K562 (cell line): Measurements from ENCODE around the gene FMNL2.

ENCODE experiments used
- CGGBP1 ChIP-seq: fragments of 250-450 bp; sonication (Bioruptor Pico); IDR thresholded peaks from 2 replicates; pipeline ENCODE4 v1.9.0; 2021; ENCODE audit warnings: mild to moderate bottlenecking
- CREB1 ChIP-seq, 2 experiments: sonication (generic) in 1 of 2; formaldehyde crosslinking in 1 of 2; IDR thresholded peaks; 2 replicates each; pipeline versions ENCODE4 v1.6.1 to v1.8.0; 2012 to 2022; ENCODE audit warnings: inconsistent platforms in 1 of 2, mild to moderate bottlenecking in 1 of 2, missing genetic modification reagents in 1 of 2, moderate library complexity in 1 of 2
- DMBX1 ChIP-seq: fragments of 250-450 bp; sonication (Bioruptor Pico); IDR thresholded peaks from 2 replicates; pipeline ENCODE4 v1.8.0; 2022; ENCODE audit warnings: inconsistent platforms, mild to moderate bottlenecking, moderate library complexity, borderline replicate concordance
- HDAC6 ChIP-seq: IDR thresholded peaks from 2 replicates; pipeline ENCODE4 v1.6.1; 2012; ENCODE audit warnings: low read depth, mild to moderate bottlenecking, control low read depth, inconsistent platforms, low read length, moderate library complexity
- NUFIP1 ChIP-seq: fragments of 450-650 bp; IDR thresholded peaks from 2 replicates; pipeline ENCODE4 v1.6.1; 2018; ENCODE audit not compliant: partially characterized antibody
- PATZ1 ChIP-seq: fragments of 250-450 bp; sonication (Bioruptor Pico); IDR thresholded peaks from 2 replicates; pipeline ENCODE4 v1.5.0; 2020; ENCODE audit warnings: mild to moderate bottlenecking, borderline replicate concordance
- POLR2AphosphoS5 ChIP-seq: IDR thresholded peaks from 2 replicates; pipeline ENCODE4 v1.6.1; 2011; ENCODE audit warnings: mild to moderate bottlenecking, low read depth, low read length, moderate library complexity; ENCODE audit not compliant: control insufficient read depth, insufficient read depth
- SAP30 ChIP-seq: fragments of 200-600 bp; sonication (generic); IDR thresholded peaks from 2 replicates; pipeline ENCODE4 v1.6.1; 2012; ENCODE audit warnings: borderline replicate concordance, low read depth, mild to moderate bottlenecking, moderate library complexity, low read length, control low read depth, inconsistent platforms; ENCODE audit not compliant: insufficient read depth, poor library complexity, severe bottlenecking
- ZNF384 ChIP-seq: IDR thresholded peaks from 2 replicates; pipeline ENCODE4 v1.6.1; 2012; ENCODE audit warnings: low read depth, low read length, improper control_type of control experiment
- ZSCAN29 ChIP-seq: fragments of 450-650 bp; IDR thresholded peaks from 2 replicates; pipeline ENCODE4 v1.6.1; 2017
- TF ChIP-seq, protein P1 (sequence below): sonication (generic); formaldehyde crosslinking; IDR thresholded peaks from 2 replicates; pipeline ENCODE4 v1.8.1; 2022; ENCODE audit warnings: missing genetic modification reagents
- TF ChIP-seq, protein P2 (sequence below): sonication (generic); formaldehyde crosslinking; IDR thresholded peaks from 2 replicates; pipeline ENCODE4 v1.9.0; 2022; ENCODE audit warnings: mild to moderate bottlenecking, missing genetic modification reagents
- TF ChIP-seq, protein P3 (sequence below): IDR thresholded peaks from 2 replicates; pipeline ENCODE4 v1.6.1; 2016; ENCODE audit warnings: missing genetic modification characterization, missing compliant biosample characterization

DNA sequence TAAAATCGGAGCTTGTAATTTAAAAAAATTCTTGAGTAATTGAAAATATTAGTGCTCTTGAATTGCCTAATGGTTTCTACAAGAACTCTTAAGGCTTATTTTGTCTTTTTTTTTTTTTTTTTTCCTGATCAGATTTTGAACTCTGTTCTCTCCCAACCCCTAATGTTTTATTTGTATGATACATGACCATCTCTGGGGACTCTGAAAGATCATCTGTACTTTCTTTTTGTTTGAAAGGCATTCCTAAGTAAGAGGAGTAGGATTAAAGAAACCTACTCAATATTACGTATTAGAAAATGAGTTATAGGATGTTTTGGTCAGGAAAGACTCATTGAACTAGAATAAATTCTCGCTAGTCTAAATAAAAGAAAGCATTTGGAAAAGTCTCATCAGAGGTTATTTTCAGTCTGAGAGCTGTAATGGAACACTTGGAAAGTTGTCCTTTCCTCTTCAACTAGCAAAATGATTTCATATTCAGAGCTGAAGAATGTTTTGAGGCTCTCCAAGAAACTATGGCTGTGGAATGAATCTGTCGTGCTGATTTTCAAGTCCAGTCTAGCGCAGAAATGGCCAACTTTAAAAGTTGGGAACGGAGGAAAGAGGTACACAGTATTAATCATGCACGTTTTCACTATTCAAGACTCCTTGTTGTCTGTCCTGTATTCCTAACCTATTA is 199.6 kb downstream of the FMNL2 start:
- no peak for TF ChIP-seq NUFIP1
- TF ChIP-seq, protein P1, sequence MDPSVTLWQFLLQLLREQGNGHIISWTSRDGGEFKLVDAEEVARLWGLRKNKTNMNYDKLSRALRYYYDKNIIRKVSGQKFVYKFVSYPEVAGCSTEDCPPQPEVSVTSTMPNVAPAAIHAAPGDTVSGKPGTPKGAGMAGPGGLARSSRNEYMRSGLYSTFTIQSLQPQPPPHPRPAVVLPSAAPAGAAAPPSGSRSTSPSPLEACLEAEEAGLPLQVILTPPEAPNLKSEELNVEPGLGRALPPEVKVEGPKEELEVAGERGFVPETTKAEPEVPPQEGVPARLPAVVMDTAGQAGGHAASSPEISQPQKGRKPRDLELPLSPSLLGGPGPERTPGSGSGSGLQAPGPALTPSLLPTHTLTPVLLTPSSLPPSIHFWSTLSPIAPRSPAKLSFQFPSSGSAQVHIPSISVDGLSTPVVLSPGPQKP (CRISPR knock-in tag), result no peak
- no peak for TF ChIP-seq HDAC6
- no peak for TF ChIP-seq POLR2AphosphoS5
- TF ChIP-seq ZSCAN29, result no peak
- TF ChIP-seq DMBX1 (CRISPR knock-in tag), result no peak
- TF ChIP-seq, protein P2, sequence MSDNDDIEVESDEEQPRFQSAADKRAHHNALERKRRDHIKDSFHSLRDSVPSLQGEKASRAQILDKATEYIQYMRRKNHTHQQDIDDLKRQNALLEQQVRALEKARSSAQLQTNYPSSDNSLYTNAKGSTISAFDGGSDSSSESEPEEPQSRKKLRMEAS (CRISPR knock-in tag), result no peak
- TF ChIP-seq, protein P3, sequence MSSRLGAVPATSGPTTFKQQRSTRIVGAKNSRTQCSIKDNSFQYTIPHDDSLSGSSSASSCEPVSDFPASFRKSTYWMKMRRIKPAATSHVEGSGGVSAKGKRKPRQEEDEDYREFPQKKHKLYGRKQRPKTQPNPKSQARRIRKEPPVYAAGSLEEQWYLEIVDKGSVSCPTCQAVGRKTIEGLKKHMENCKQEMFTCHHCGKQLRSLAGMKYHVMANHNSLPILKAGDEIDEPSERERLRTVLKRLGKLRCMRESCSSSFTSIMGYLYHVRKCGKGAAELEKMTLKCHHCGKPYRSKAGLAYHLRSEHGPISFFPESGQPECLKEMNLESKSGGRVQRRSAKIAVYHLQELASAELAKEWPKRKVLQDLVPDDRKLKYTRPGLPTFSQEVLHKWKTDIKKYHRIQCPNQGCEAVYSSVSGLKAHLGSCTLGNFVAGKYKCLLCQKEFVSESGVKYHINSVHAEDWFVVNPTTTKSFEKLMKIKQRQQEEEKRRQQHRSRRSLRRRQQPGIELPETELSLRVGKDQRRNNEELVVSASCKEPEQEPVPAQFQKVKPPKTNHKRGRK (tag), result no peak
- no peak for TF ChIP-seq SAP30
- TF ChIP-seq CREB1 (IDR thresholded peaks at IDR 0.05), result no peak
- no peak for TF ChIP-seq CREB1 (CRISPR knock-in tag; IDR thresholded peaks at IDR 0.05)
- TF ChIP-seq CGGBP1 (CRISPR knock-in tag), result no peak
- TF ChIP-seq PATZ1 (CRISPR knock-in tag), result no peak
- TF ChIP-seq ZNF384, result no peak
